GM12872 (cell line): ENCODE results near the gene SCAMP1.

Experiments used
- TF ChIP-seq, protein P1 (sequence below): IDR thresholded peaks from 3 replicates; pipeline ENCODE4 v1.5.1; 2011; ENCODE audit warnings: low read depth, mild to moderate bottlenecking, low read length, moderate library complexity; ENCODE audit not compliant: insufficient read depth

Gene SCAMP1

DNA sequence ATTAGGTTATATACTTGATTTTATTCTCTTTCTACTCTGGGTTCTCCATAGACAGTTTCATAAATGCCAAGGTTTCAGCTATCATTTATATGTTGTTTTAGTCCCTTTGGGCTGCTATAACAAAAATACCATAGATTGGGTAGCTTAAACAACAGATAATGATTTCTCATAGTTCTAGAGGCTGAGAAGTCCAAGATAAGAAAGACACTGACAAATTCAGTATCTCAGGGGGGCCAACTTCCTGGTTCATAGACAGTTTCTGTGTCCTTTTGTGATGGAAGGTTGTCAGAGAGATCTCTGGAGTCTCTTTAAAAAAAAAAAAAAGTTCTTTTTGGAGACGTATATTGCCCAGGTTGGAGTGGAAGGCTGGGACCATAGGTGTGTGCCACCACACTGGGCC is 113.3 kb downstream of the SCAMP1 start:
- TF ChIP-seq, protein P1, sequence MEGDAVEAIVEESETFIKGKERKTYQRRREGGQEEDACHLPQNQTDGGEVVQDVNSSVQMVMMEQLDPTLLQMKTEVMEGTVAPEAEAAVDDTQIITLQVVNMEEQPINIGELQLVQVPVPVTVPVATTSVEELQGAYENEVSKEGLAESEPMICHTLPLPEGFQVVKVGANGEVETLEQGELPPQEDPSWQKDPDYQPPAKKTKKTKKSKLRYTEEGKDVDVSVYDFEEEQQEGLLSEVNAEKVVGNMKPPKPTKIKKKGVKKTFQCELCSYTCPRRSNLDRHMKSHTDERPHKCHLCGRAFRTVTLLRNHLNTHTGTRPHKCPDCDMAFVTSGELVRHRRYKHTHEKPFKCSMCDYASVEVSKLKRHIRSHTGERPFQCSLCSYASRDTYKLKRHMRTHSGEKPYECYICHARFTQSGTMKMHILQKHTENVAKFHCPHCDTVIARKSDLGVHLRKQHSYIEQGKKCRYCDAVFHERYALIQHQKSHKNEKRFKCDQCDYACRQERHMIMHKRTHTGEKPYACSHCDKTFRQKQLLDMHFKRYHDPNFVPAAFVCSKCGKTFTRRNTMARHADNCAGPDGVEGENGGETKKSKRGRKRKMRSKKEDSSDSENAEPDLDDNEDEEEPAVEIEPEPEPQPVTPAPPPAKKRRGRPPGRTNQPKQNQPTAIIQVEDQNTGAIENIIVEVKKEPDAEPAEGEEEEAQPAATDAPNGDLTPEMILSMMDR = no peak

DNA sequence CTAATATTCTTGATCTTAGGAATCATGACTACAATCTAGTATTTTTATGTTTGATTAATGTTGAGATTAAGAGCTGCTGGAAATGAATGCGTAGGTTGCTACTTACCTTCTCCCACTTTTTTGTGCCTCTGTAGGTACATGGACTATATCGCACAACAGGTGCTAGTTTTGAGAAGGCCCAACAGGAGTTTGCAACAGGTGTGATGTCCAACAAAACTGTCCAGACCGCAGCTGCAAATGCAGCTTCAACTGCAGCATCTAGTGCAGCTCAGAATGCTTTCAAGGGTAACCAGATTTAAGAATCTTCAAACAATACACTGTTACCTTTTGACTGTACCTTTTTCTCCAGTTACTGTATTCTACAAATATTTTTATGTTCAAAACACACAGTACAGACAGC is 115.0 kb downstream of the SCAMP1 start:
- TF ChIP-seq, protein P1 = no peak

DNA sequence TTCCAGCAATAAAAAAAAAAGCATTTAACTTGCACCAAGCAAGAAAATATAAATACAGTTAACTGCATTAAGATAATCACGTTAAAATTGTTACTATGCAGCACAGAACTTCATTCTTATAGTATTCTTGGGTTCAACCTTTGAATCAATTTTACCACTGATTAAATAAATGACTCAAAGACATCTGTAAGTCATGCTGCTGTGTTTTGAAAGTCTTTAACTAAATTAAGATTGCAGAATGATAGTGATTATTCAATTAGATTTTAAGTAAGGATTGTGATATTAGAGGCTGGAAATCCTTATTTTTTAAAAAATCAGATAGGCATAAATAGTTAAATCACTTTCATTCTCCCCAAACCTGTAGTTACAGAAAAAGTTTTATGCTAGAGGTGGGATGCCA is 116.4 kb downstream of the SCAMP1 start:
- TF ChIP-seq, protein P1 = no peak

- TF ChIP-seq, protein P1 = no peak
Observed at GRCh38 chr5:78482948-78483347, 122.5 kb downstream of the SCAMP1 start.

GRCh38 chr5:78483809-78484521 is 123.5 kb downstream of the SCAMP1 start:
- TF ChIP-seq, protein P1 = no peak

GRCh38 chr5:78486218-78486617 is 125.8 kb downstream of the SCAMP1 start:
- TF ChIP-seq, protein P1 = no peak

- TF ChIP-seq, protein P1 = no peak
Observed at GRCh38 chr5:78487846-78488245, 127.4 kb downstream of the SCAMP1 start.
